ACHN (cell line): ENCODE results near the gene PTPRB.
"Not testable (repeated sequence)": the region's sequence is repeated elsewhere in the genome, so short reads cannot be mapped to it uniquely, and the experiment has no call there.

Experiments used
- DNase-seq: peaks from one replicate; pipeline ENCODE4 v3.0.0-alpha.2; 2015
- in situ Hi-C: cut with HindIII; loops from 2 replicates; pipeline ENCODE4 v1.10.0; 2017; ENCODE audit warnings: low sequenced_read_pairs, low pct_ligation_motif_present, low pct_unique_long_range_greater_than_20kb

The PTPRB gene

GRCh38 chr12:70490928-70491327 is 146.3 kb downstream of the PTPRB start:
- in situ Hi-C loops, DNase-seq: not testable (repeated sequence)

GRCh38 chr12:70487440-70487839 is 149.8 kb downstream of the PTPRB start:
- in situ Hi-C loops: no loop called here
- no peak for DNase-seq

GRCh38 chr12:70486588-70486987 is 150.6 kb downstream of the PTPRB start:
- in situ Hi-C loops: no loop called here
- DNase-seq: no peak

GRCh38 chr12:70485704-70486103 is 151.5 kb downstream of the PTPRB start:
- in situ Hi-C loops: no loop called here
- DNase-seq: no peak

GRCh38 chr12:70484464-70484863 is 152.8 kb downstream of the PTPRB start:
- DNase-seq: no peak
- in situ Hi-C loops: no loop called here

- in situ Hi-C loops: no loop called here
- DNase-seq: no peak
Measured at GRCh38 chr12:70482764-70483163, 154.5 kb downstream of the PTPRB start.

- DNase-seq: no peak
- in situ Hi-C loops: no loop called here
Measured at GRCh38 chr12:70469221-70469820, 167.9 kb downstream of the PTPRB start.

GRCh38 chr12:70468741-70469140 is 168.5 kb downstream of the PTPRB start:
- in situ Hi-C loops: no loop called here
- no peak for DNase-seq

- in situ Hi-C loops: no loop called here
- no peak for DNase-seq
Measured at GRCh38 chr12:70467918-70468733, 169.1 kb downstream of the PTPRB start.

- in situ Hi-C loops: no loop called here
- no peak for DNase-seq
Measured at GRCh38 chr12:70467476-70467875, 169.8 kb downstream of the PTPRB start.

GRCh38 chr12:70466753-70467152 is 170.5 kb downstream of the PTPRB start:
- DNase-seq: no peak
- in situ Hi-C loops: no loop called here
